ENCODE results near the gene AFTPH.

DNA sequence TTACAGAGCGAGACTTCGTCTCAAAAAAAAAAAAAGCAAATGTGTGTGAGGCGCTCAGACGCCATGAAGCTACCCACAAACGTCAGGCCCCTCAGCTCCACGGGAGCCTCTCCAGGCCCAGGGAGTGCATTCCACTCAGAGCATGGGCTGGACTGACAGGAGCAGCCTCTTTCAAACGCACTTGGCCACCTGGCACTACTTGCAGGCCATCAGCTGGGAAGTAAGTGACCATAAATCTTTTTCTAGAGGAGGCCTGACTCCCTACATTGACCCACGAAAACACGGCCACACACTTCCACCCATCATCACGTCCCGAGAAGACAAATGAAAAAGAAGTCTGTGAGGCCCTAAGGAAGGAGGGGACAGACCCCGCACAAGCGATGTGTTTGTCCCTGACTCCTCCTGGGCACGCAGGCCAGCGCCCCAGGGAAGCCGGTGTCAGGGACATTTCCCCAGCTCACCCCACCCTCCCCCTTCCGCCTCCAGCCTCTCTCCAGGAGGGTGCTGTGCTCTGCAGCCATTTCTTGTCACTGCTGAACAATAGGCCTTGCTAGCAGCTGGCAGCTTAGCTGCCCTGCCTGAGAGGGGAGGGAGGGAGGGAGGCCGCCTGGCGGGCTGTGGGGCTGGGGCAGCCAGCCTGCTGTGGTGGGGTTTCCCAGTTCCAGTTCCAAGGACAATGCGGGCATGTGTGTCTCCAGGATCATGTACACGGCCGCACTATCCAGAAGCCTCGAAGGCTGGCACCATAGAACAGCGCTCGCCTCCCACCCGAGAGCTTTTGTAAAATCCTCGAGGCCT, 103.0 kb downstream of the AFTPH start:
- TF ChIP-seq, protein P1, sequence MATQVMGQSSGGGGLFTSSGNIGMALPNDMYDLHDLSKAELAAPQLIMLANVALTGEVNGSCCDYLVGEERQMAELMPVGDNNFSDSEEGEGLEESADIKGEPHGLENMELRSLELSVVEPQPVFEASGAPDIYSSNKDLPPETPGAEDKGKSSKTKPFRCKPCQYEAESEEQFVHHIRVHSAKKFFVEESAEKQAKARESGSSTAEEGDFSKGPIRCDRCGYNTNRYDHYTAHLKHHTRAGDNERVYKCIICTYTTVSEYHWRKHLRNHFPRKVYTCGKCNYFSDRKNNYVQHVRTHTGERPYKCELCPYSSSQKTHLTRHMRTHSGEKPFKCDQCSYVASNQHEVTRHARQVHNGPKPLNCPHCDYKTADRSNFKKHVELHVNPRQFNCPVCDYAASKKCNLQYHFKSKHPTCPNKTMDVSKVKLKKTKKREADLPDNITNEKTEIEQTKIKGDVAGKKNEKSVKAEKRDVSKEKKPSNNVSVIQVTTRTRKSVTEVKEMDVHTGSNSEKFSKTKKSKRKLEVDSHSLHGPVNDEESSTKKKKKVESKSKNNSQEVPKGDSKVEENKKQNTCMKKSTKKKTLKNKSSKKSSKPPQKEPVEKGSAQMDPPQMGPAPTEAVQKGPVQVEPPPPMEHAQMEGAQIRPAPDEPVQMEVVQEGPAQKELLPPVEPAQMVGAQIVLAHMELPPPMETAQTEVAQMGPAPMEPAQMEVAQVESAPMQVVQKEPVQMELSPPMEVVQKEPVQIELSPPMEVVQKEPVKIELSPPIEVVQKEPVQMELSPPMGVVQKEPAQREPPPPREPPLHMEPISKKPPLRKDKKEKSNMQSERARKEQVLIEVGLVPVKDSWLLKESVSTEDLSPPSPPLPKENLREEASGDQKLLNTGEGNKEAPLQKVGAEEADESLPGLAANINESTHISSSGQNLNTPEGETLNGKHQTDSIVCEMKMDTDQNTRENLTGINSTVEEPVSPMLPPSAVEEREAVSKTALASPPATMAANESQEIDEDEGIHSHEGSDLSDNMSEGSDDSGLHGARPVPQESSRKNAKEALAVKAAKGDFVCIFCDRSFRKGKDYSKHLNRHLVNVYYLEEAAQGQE (tag by site-specific recombination; IDR thresholded peaks at IDR 0.05), result no peak
- TF ChIP-seq, protein P2, sequence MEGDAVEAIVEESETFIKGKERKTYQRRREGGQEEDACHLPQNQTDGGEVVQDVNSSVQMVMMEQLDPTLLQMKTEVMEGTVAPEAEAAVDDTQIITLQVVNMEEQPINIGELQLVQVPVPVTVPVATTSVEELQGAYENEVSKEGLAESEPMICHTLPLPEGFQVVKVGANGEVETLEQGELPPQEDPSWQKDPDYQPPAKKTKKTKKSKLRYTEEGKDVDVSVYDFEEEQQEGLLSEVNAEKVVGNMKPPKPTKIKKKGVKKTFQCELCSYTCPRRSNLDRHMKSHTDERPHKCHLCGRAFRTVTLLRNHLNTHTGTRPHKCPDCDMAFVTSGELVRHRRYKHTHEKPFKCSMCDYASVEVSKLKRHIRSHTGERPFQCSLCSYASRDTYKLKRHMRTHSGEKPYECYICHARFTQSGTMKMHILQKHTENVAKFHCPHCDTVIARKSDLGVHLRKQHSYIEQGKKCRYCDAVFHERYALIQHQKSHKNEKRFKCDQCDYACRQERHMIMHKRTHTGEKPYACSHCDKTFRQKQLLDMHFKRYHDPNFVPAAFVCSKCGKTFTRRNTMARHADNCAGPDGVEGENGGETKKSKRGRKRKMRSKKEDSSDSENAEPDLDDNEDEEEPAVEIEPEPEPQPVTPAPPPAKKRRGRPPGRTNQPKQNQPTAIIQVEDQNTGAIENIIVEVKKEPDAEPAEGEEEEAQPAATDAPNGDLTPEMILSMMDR (tag by site-specific recombination; IDR thresholded peaks at IDR 0.05), result no peak
- TF ChIP-seq REPIN1 (tag by site-specific recombination; IDR thresholded peaks at IDR 0.05; ENCODE audit: low read depth) (no peak), ZNF223 (tag by site-specific recombination; IDR thresholded peaks at IDR 0.05) (no peak), ZNF433 (tag by site-specific recombination; IDR thresholded peaks at IDR 0.05; ENCODE audit: low read depth) (no peak), ZNF140 (tag by site-specific recombination; IDR thresholded peaks at IDR 0.05) (no peak), KLF1 (tag by site-specific recombination; IDR thresholded peaks at IDR 0.05) (no peak), ZNF335 (tag by site-specific recombination; conservative IDR thresholded peaks at IDR 0.05) (no peak), ZNF501 (tag by site-specific recombination; IDR thresholded peaks at IDR 0.05) (no peak), ZNF571 (tag by site-specific recombination; IDR thresholded peaks at IDR 0.05) (no peak)
- TF ChIP-seq, protein P3, sequence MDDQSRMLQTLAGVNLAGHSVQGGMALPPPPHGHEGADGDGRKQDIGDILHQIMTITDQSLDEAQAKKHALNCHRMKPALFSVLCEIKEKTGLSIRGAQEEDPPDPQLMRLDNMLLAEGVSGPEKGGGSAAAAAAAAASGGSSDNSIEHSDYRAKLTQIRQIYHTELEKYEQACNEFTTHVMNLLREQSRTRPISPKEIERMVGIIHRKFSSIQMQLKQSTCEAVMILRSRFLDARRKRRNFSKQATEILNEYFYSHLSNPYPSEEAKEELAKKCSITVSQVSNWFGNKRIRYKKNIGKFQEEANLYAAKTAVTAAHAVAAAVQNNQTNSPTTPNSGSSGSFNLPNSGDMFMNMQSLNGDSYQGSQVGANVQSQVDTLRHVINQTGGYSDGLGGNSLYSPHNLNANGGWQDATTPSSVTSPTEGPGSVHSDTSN (CRISPR knock-in tag; IDR thresholded peaks at IDR 0.05), result no peak
- TF ChIP-seq, protein P4, sequence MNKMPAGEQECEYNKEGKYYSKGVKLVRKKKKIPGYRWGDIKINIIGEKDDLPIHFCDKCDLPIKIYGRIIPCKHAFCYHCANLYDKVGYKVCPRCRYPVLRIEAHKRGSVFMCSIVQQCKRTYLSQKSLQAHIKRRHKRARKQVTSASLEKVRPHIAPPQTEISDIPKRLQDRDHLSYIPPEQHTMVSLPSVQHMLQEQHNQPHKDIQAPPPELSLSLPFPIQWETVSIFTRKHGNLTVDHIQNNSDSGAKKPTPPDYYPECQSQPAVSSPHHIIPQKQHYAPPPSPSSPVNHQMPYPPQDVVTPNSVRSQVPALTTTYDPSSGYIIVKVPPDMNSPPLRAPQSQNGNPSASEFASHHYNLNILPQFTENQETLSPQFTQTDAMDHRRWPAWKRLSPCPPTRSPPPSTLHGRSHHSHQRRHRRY (tag by site-specific recombination; IDR thresholded peaks at IDR 0.05), result no peak
